HepG2 (cell line): ENCODE data around the gene HTRA3. TPM values are rescaled to one million over a fixed set of nuclear protein-coding genes. Genes with fewer than 3 reads are reported as not detected.

Experiments
- ATAC-seq: fragments of 200-7000 bp; cut with Tn5 transposase; 3 replicates; pipeline ENCODE4 v1.9.1; 2020; ENCODE audit warnings: mild to moderate bottlenecking, moderate library complexity
- BruUV-seq: library from RNA; stranded (reverse); fragments of 400-500 nt; replicated peaks from 2 replicates; lab custom pipeline; 2021; lab: Mats Ljungman, UMichigan
- CTCF ChIA-PET: fragments of 300-600 bp; formaldehyde crosslinking; extraction: SDS; loops from one replicate; lab custom pipeline; 2021; ENCODE audit warnings: low total read pairs, inconsistent platforms, low intra/inter-chr PET ratio; lab: Yijun Ruan, JAX
- POLR2A ChIA-PET: fragments of 350-600 bp; sonication (Branson Sonifier 250); formaldehyde crosslinking; loops from one replicate; lab custom pipeline; 2020; ENCODE audit warnings: antibody characterized with exemption, inconsistent platforms; lab: Yijun Ruan, JAX
- DNase-seq: peaks from one replicate; pipeline ENCODE4 v3.0.0-alpha.2; 2015; ENCODE audit warnings: low spot score
- FAIRE-seq: peaks from 3 replicates; lab custom pipeline; 2011; peaks lifted over from hg19 to GRCh38; lab: Jason Lieb, UNC
- H2AFZ ChIP-seq: one replicate; pipeline ENCODE4 v1.6.1; 2011; ENCODE audit warnings: low read length, inconsistent platforms
- H3K27ac ChIP-seq: fragments of 300-600 bp; 3 replicates; pipeline ENCODE4 v1.8.0; 2011; ENCODE audit warnings: mixed run types, mild to moderate bottlenecking, mixed read lengths, low read length, inconsistent platforms; ENCODE audit not compliant: insufficient read depth; ENCODE audit errors: extremely low read length
- H3K27me3 ChIP-seq, 2 experiments: fragments of 200-600 bp in 1 of 2; 2 replicates in 1 of 2; 3 replicates in 1 of 2; pipeline versions ENCODE4 v1.6.0 to v1.8.0; 2011; ENCODE audit warnings: low read length in 2 of 2, mild to moderate bottlenecking in 2 of 2, moderate library complexity in 2 of 2, inconsistent platforms in 1 of 2; ENCODE audit not compliant: insufficient read depth in 2 of 2, control insufficient read depth in 1 of 2
- H3K36me3 ChIP-seq, 2 experiments: fragments of 200-600 bp in 1 of 2; replicated peaks in 1 of 2; 2 replicates in 1 of 2; 3 replicates in 1 of 2; pipeline versions ENCODE4 v1.5.1 to v1.8.0; 2011; ENCODE audit warnings: low read length in 2 of 2, inconsistent platforms in 1 of 2; ENCODE audit not compliant: insufficient read depth in 2 of 2, control insufficient read depth in 1 of 2
- H3K4me1 ChIP-seq: 2 replicates; pipeline ENCODE4 v1.5.1; 2012; ENCODE audit warnings: low read length, inconsistent platforms; ENCODE audit not compliant: insufficient read depth
- H3K4me2 ChIP-seq: 2 replicates; pipeline ENCODE4 v1.6.0; 2011; ENCODE audit warnings: low read depth, low read length, inconsistent platforms
- H3K4me3 ChIP-seq, 3 experiments: fragments of 200-600 bp in 1 of 3; sonication (generic), shearing (Covaris generic) in 1 of 3; replicated peaks in 1 of 3; 2 replicates each; pipeline ENCODE4 v1.5.1; 2011 to 2016; ENCODE audit warnings: low read length in 3 of 3, inconsistent platforms in 2 of 3, low read depth in 2 of 3, mild to moderate bottlenecking in 2 of 3, control low read depth in 1 of 3, mixed read lengths in 1 of 3; ENCODE audit not compliant: insufficient read depth in 1 of 3
- H3K79me2 ChIP-seq: one replicate; pipeline ENCODE4 v1.6.1; 2011; ENCODE audit warnings: low read length, inconsistent platforms; ENCODE audit not compliant: insufficient read depth
- H3K9ac ChIP-seq: 2 replicates; pipeline ENCODE4 v1.6.0; 2011; ENCODE audit warnings: mild to moderate bottlenecking, low read depth, low read length, inconsistent platforms; ENCODE audit not compliant: insufficient read depth
- H3K9me3 ChIP-seq: 2 replicates; pipeline ENCODE4 v1.5.1; 2012; ENCODE audit warnings: mild to moderate bottlenecking, low read length
- H4K20me1 ChIP-seq: 2 replicates; pipeline ENCODE4 v1.6.0; 2011; ENCODE audit warnings: inconsistent platforms, mild to moderate bottlenecking, low read length, moderate library complexity; ENCODE audit not compliant: insufficient read depth
- AGO2 ChIP-seq: fragments of 200-400 bp; formaldehyde crosslinking; optimal IDR thresholded peaks from 2 replicates; pipeline ENCODE3; 2017; ENCODE audit warnings: mild to moderate bottlenecking, low read depth, low read length, moderate library complexity
- DNMT1 ChIP-seq: sonication (generic); formaldehyde crosslinking; IDR thresholded peaks from 2 replicates; pipeline ENCODE4 v1.5.1; 2020; ENCODE audit warnings: mild to moderate bottlenecking, missing genetic modification reagents
- EEA1 ChIP-seq: sonication (generic); formaldehyde crosslinking; IDR thresholded peaks from 2 replicates; pipeline ENCODE4 v1.5.1; 2020; ENCODE audit warnings: mild to moderate bottlenecking, missing genetic modification reagents, borderline replicate concordance
- HNRNPLL ChIP-seq: fragments of 200-400 bp; formaldehyde crosslinking; IDR thresholded peaks from 2 replicates; pipeline ENCODE4 v1.6.1; 2017; ENCODE audit warnings: mild to moderate bottlenecking, low read depth, low read length; ENCODE audit not compliant: poor library complexity, severe bottlenecking
- MAX ChIP-seq: IDR thresholded peaks from 2 replicates; pipeline ENCODE4 v1.6.1; 2012; ENCODE audit warnings: inconsistent platforms
- MNT ChIP-seq: fragments of 450-650 bp; IDR thresholded peaks from 2 replicates; pipeline ENCODE4 v1.6.1; 2016
- NFE2L1 ChIP-seq: sonication (generic); formaldehyde crosslinking; IDR thresholded peaks from 2 replicates; pipeline ENCODE4 v1.4.0; 2020; ENCODE audit warnings: missing genetic modification reagents, mild to moderate bottlenecking, borderline replicate concordance
- NKX3-1 ChIP-seq: sonication (generic); formaldehyde crosslinking; IDR thresholded peaks from 2 replicates; pipeline ENCODE4 v1.5.0; 2020; ENCODE audit warnings: missing genetic modification reagents
- NONO ChIP-seq, 2 experiments: fragments of 450-650 bp in 1 of 2; sonication (generic) in 1 of 2; formaldehyde crosslinking in 1 of 2; IDR thresholded peaks in 1 of 2; conservative IDR thresholded peaks in 1 of 2; 2 replicates each; pipeline versions ENCODE4 v1.6.1 to v1.8.0; 2017 to 2022; ENCODE audit warnings: mild to moderate bottlenecking in 1 of 2, missing genetic modification reagents in 1 of 2, moderate library complexity in 1 of 2
- PATZ1 ChIP-seq: sonication (generic); formaldehyde crosslinking; IDR thresholded peaks from 2 replicates; pipeline ENCODE4 v1.4.0; 2020; ENCODE audit warnings: missing genetic modification reagents
- POGZ ChIP-seq: sonication (generic); formaldehyde crosslinking; IDR thresholded peaks from 2 replicates; pipeline ENCODE4 v1.4.0; 2020; ENCODE audit warnings: mild to moderate bottlenecking, missing genetic modification reagents
- TCF7 ChIP-seq: sonication (generic); IDR thresholded peaks from 2 replicates; pipeline ENCODE4 v1.6.1; 2016; ENCODE audit warnings: antibody characterized with exemption, low read depth
- ZBTB7A ChIP-seq: sonication (generic); formaldehyde crosslinking; IDR thresholded peaks from 2 replicates; pipeline ENCODE4 v1.8.0; 2022; ENCODE audit warnings: mild to moderate bottlenecking, missing genetic modification reagents
- ZNF101 ChIP-seq: sonication (generic); formaldehyde crosslinking; IDR thresholded peaks from 2 replicates; pipeline ENCODE4 v1.4.0; 2020; ENCODE audit warnings: mild to moderate bottlenecking, low read depth, missing genetic modification reagents, borderline replicate concordance
- ZNF180 ChIP-seq: sonication (generic); formaldehyde crosslinking; IDR thresholded peaks from 2 replicates; pipeline ENCODE4 v1.4.0; 2020; ENCODE audit warnings: low read depth, missing genetic modification reagents, borderline replicate concordance
- ZNF234 ChIP-seq: sonication (generic); formaldehyde crosslinking; conservative IDR thresholded peaks from 2 replicates; pipeline ENCODE4 v1.5.1; 2020; ENCODE audit warnings: mild to moderate bottlenecking, missing genetic modification reagents
- ZNF274 ChIP-seq: sonication (generic); formaldehyde crosslinking; IDR thresholded peaks from 2 replicates; pipeline ENCODE4 v1.5.1; 2020; ENCODE audit warnings: mild to moderate bottlenecking, missing genetic modification reagents
- ZNF672 ChIP-seq: sonication (generic); formaldehyde crosslinking; IDR thresholded peaks from 2 replicates; pipeline ENCODE4 v1.8.1; 2022; ENCODE audit warnings: missing genetic modification reagents
- WGBS: methylation state at CpG from one replicate; pipeline ENCODE4 v1.1.6; 2017; ENCODE audit warnings: low lambda C conversion rate; 5-methylcytosine and 5-hydroxymethylcytosine counted together
- in situ Hi-C: cut with HindIII; loops from 2 replicates; pipeline ENCODE4 v1.10.0; 2017; ENCODE audit warnings: low pct_unique_long_range_greater_than_20kb; ENCODE audit not compliant: extremely low pct_ligation_motif_present
- intact Hi-C: fragments of 100-400 bp; cut with micrococcal nuclease; formaldehyde crosslinking; loops from one replicate; pipeline ENCODE4 v1.10.0; 2022; ENCODE audit not compliant: unreplicated experiment
- polyA plus RNA-seq, 8 experiments: library from polyadenylated mRNA; depleted of rRNA in 3 of 8; stranded (reverse) in 7 of 8; unstranded in 1 of 8; fragments of >200 nt; fragmentation: Illumina TruSeq in 4 of 8; extraction: Trizol in 4 of 8; gene quantifications; 2 replicates each; pipeline versions ENCODE4 v1.2.1 to v1.2.3, GENCODE V29; 2011 to 2016; ENCODE audit warnings: low read depth in 4 of 8, missing spikeins in 1 of 8, mixed read lengths in 1 of 8; ENCODE audit not compliant: insufficient read depth in 1 of 8
- total RNA-seq, 5 experiments: library from RNA; depleted of rRNA; stranded (reverse); fragments of >200 nt; fragmentation: Illumina TruSeq; extraction: Trizol; gene quantifications; 2 replicates each; pipeline ENCODE4 v1.2.3, GENCODE V29; 2016; ENCODE audit warnings: low read depth in 1 of 5

The HTRA3 gene
- total and polyA plus RNA-seq, 2 of the 13 experiments (the other 11 are each of a cell fraction or from before 2014, with no cell fraction given), result 0.17 TPM; not detected in 1

- TF ChIP-seq ZNF274 (CRISPR knock-in tag) (peak; percentile 36; the same call in 1 of the 2 replicates), POGZ (CRISPR knock-in tag) (no peak), TCF7 (no peak), ZNF180 (CRISPR knock-in tag) (no peak), PATZ1 (CRISPR knock-in tag) (peak; percentile 74)
These were observed 31.0 kb upstream of the HTRA3 start (continued) for GRCh38 chr4:8238515-8239053.

- Histone ChIP-seq H3K9me3 (no peaks in the 10 kb centered on the region), H3K36me3 (peaks cover 19 to 44% of the 10 kb centered on the region in 2 experiments), H3K27me3 (no peaks in the 10 kb centered on the region), H3K4me1 (peaks cover 42% of the 10 kb centered on the region), H2AFZ (no peak overlapping the region), H3K4me2 (no peak overlapping the region), H3K79me2 (no peaks in the 10 kb centered on the region), H3K9ac (peak overlapping the region; percentile 21; the same call in 1 of the 2 replicates), H4K20me1 (peaks cover 9% of the 10 kb centered on the region; the same call in 1 of the 2 replicates), H3K27ac (peak overlapping the region; percentile 63), H3K4me3 (no peak overlapping the region)
- POLR2A ChIA-PET, result interaction anchor here (1.3 to 1.4 kb wide), 2 partner anchors 13 to 62 kb away, joined by 4 to 7 read pairs; no protein-coding TSS in a partner anchor
- CTCF ChIA-PET, result interaction anchor here (0.8 kb wide), 2 partner anchors 50 to 62 kb away, joined by 3 read pairs; no protein-coding TSS in a partner anchor
- ATAC-seq, result no peak
- no peak for FAIRE-seq
- in situ Hi-C loops (no loop called here), intact Hi-C loops (no loop called here)
- no TSS peak for BruUV-seq
- 95% methylated on average over 4 of the region's 13 CpGs for WGBS
- no peak for DNase-seq
- TF ChIP-seq NKX3-1 (CRISPR knock-in tag) (no peak), AGO2 (peak; percentile 73), DNMT1 (CRISPR knock-in tag) (peak; percentile 81; the same call in 1 of the 2 replicates), ZBTB7A (CRISPR knock-in tag) (0 out of 2 replicates have a peak, but pooled peaks have one; percentile 3), ZNF234 (CRISPR knock-in tag) (no peak), ZNF101 (CRISPR knock-in tag) (no peak), HNRNPLL (peak; percentile 50), NONO (IDR thresholded peaks at IDR 0.05) (no peak), NONO (CRISPR knock-in tag; conservative IDR thresholded peaks at IDR 0.05) (peak; percentile 29; the same call in 1 of the 2 replicates), MNT (peak; percentile 95), EEA1 (CRISPR knock-in tag) (0 out of 2 replicates have a peak, but pooled peaks have one; percentile 52), ZNF672 (CRISPR knock-in tag) (peak; percentile 26; the same call in 1 of the 2 replicates), NFE2L1 (CRISPR knock-in tag) (no peak), MAX (0 out of 2 replicates have a peak, but pooled peaks have one; percentile 5)
These were observed 30.3 kb upstream of the HTRA3 start for GRCh38 chr4:8239226-8239625.
